GM23338 (cell line): ENCODE data around the gene SPCS2. TPM values are rescaled to one million over a fixed set of nuclear protein-coding genes. Genes with fewer than 3 reads are reported as not detected.

Experiments used
- ATAC-seq: fragments of 200-7000 bp; cut with Tn5 transposase; 3 replicates; pipeline ENCODE4 v1.9.1; 2020
- DNase-seq: peaks from one replicate; pipeline ENCODE4 v3.0.0-alpha.2; 2015; ENCODE audit warnings: low spot score
- H2AFZ ChIP-seq: fragments of 200-600 bp; sonication (generic); 2 replicates; pipeline ENCODE4 v1.8.0; 2016; ENCODE audit warnings: antibody characterized with exemption, mild to moderate bottlenecking, moderate library complexity
- H3F3A ChIP-seq: fragments of 200-600 bp; sonication (generic); replicated peaks from 2 replicates; pipeline ENCODE4 v1.8.0; 2017; ENCODE audit warnings: antibody characterized with exemption, mixed run types, low read depth
- H3K27ac ChIP-seq: fragments of 200-600 bp; sonication (generic); 2 replicates; pipeline ENCODE4 v1.6.1; 2016; ENCODE audit warnings: low read depth
- H3K27me3 ChIP-seq: fragments of 200-600 bp; sonication (generic); 2 replicates; pipeline ENCODE4 v1.8.0; 2016; ENCODE audit warnings: mild to moderate bottlenecking, mixed run types, moderate library complexity; ENCODE audit not compliant: insufficient read depth
- H3K36me3 ChIP-seq: fragments of 200-600 bp; sonication (generic); 2 replicates; pipeline ENCODE4 v1.8.0; 2016; ENCODE audit warnings: mild to moderate bottlenecking; ENCODE audit not compliant: insufficient read depth
- H3K4me1 ChIP-seq: fragments of 200-600 bp; sonication (generic); 2 replicates; pipeline ENCODE4 v1.8.0; 2016; ENCODE audit warnings: mild to moderate bottlenecking, moderate library complexity; ENCODE audit not compliant: insufficient read depth
- H3K4me2 ChIP-seq: fragments of 200-600 bp; sonication (generic); 2 replicates; pipeline ENCODE4 v1.7.1; 2017; ENCODE audit warnings: mixed run types
- H3K4me3 ChIP-seq: fragments of 200-600 bp; sonication (generic); 2 replicates; pipeline ENCODE4 v1.6.1; 2016; ENCODE audit warnings: mixed run types
- H3K79me2 ChIP-seq: fragments of 200-600 bp; sonication (generic); replicated peaks from 2 replicates; pipeline ENCODE4 v1.8.0; 2017; ENCODE audit warnings: mild to moderate bottlenecking; ENCODE audit not compliant: insufficient read depth
- H3K9me2 ChIP-seq: fragments of 200-600 bp; sonication (generic); 2 replicates; pipeline ENCODE4 v1.8.0; 2017; ENCODE audit not compliant: insufficient read depth
- H4K20me1 ChIP-seq: fragments of 200-600 bp; sonication (generic); replicated peaks from 2 replicates; pipeline ENCODE4 v1.8.0; 2017; ENCODE audit warnings: mild to moderate bottlenecking; ENCODE audit not compliant: insufficient read depth
- H3K27ac Mint-ChIP-seq: 2 replicates; pipeline ENCODE4 v1.8.0; 2020; ENCODE audit warnings: inconsistent platforms, mild to moderate bottlenecking, moderate library complexity, mixed read lengths
- H3K27me3 Mint-ChIP-seq: 3 replicates; pipeline ENCODE4 v1.8.0; 2022; ENCODE audit warnings: low read depth, mild to moderate bottlenecking, moderate library complexity, mixed read lengths, inconsistent platforms; ENCODE audit not compliant: insufficient read depth, poor library complexity
- H3K36me3 Mint-ChIP-seq: 3 replicates; pipeline ENCODE4 v1.8.0; 2021; ENCODE audit warnings: low read depth, mild to moderate bottlenecking, inconsistent platforms, moderate library complexity, mixed read lengths
- H3K4me1 Mint-ChIP-seq: 3 replicates; pipeline ENCODE4 v1.8.0; 2020; ENCODE audit warnings: mild to moderate bottlenecking, inconsistent platforms, mixed read lengths
- H3K4me3 Mint-ChIP-seq: 3 replicates; pipeline ENCODE4 v1.8.0; 2021; ENCODE audit warnings: moderate library complexity, mild to moderate bottlenecking, inconsistent platforms, mixed read lengths
- H3K9me3 Mint-ChIP-seq: 3 replicates; pipeline ENCODE4 v1.8.0; 2020; ENCODE audit warnings: moderate library complexity, mild to moderate bottlenecking, inconsistent platforms, mixed read lengths
- EZH2 ChIP-seq: fragments of 200-600 bp; sonication (generic); IDR thresholded peaks from one replicate; pipeline ENCODE4 v1.8.0; 2017; ENCODE audit warnings: antibody characterized with exemption, mild to moderate bottlenecking, low read depth; ENCODE audit not compliant: unreplicated experiment
- JUNB ChIP-seq: IDR thresholded peaks from one replicate; pipeline ENCODE4 v1.6.1; 2016; ENCODE audit warnings: antibody characterized with exemption; ENCODE audit not compliant: unreplicated experiment
- NANOG ChIP-seq: IDR thresholded peaks from 2 replicates; pipeline ENCODE4 v1.6.1; 2016; ENCODE audit warnings: antibody characterized with exemption, borderline replicate concordance
- POLR2AphosphoS5 ChIP-seq: IDR thresholded peaks from 2 replicates; pipeline ENCODE4 v1.6.1; 2016; ENCODE audit warnings: antibody characterized with exemption, low read depth
- REST ChIP-seq: IDR thresholded peaks from one replicate; pipeline ENCODE4 v1.6.1; 2018; ENCODE audit warnings: antibody characterized with exemption; ENCODE audit not compliant: unreplicated experiment
- ZNF114 ChIP-seq: fragments of 250-450 bp; sonication (Bioruptor Pico); IDR thresholded peaks from 2 replicates; pipeline ENCODE4 v1.5.0; 2020; ENCODE audit warnings: mild to moderate bottlenecking, moderate library complexity
- ZNF462 ChIP-seq: fragments of 250-450 bp; sonication (Bioruptor Pico); IDR thresholded peaks from 2 replicates; pipeline ENCODE4 v1.5.0; 2020; ENCODE audit warnings: mild to moderate bottlenecking, moderate library complexity
- polyA plus RNA-seq: library from polyadenylated mRNA; unstranded; fragments of >200 nt; fragmentation: Nextera tagmentation; extraction: Ambion mirVana; gene quantifications from 2 replicates; pipeline ENCODE4 v1.2.1, GENCODE V29; 2016
- total RNA-seq: library from RNA; depleted of rRNA; stranded (reverse); fragments of >200 nt; shearing (Covaris generic); gene quantifications from 2 replicates; pipeline ENCODE4 v1.2.3, GENCODE V29; 2014
- TF ChIP-seq, protein P1 (sequence below), 2 experiments: fragments of 200-600 bp in 1 of 2; sonication (generic) in 1 of 2; conservative IDR thresholded peaks; 2 replicates each; pipeline versions ENCODE4 v1.5.1 to v1.6.1; 2016 to 2017; ENCODE audit warnings: antibody characterized with exemption in 2 of 2, low read depth in 2 of 2, mild to moderate bottlenecking in 2 of 2, moderate library complexity in 1 of 2

The SPCS2 gene
- total and polyA plus RNA-seq, 2 experiments from 2014 or later = 115 to 334 TPM

DNA sequence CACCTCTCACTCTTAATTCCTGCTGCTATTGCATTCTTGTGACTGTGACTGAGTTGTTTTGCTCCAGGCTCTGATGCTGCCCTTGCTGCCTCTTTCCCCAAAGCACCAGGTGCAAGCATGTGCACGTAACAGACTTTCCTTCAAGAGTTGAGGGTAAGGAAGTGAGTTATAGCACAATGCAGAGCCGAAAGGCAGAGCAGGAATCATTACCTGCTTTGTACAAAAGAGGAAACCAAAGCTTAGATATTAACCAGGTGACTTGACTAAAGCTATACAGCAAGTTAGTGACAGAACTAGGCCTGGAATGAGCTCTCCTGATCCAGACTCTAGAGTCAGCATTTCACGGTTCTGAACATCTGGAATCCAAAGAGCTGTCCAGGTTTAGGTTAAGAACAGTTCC lies 73.2 kb downstream of the SPCS2 start:
- Mint-ChIP-seq H3K4me1 (no peaks in the 10 kb centered on the region), H3K9me3 (peaks cover 34% of the 10 kb centered on the region), H3K36me3 (peaks cover 28% of the 10 kb centered on the region), H3K4me3 (no peak overlapping the region), H3K27me3 (no peaks in the 10 kb centered on the region), H3K27ac (no peak overlapping the region)
- no peak overlapping the region for H2AFZ ChIP-seq
- no peak overlapping the region for H3K4me3 ChIP-seq
- no peak overlapping the region for H3K4me2 ChIP-seq
- H3K36me3 ChIP-seq = 0 out of 2 replicates have a peak, but pooled peaks cover 4% of the 10 kb centered on the region
- no peaks in the 10 kb centered on the region for H3K79me2 ChIP-seq
- TF ChIP-seq ZNF462 (CRISPR knock-in tag) (no peak), POLR2AphosphoS5 (no peak), NANOG (no peak), ZNF114 (CRISPR knock-in tag) (no peak), JUNB (no peak)
- DNase-seq (no peak), ATAC-seq (no peak)
- H3F3A ChIP-seq = no peaks in the 10 kb centered on the region
- no peaks in the 10 kb centered on the region for H3K4me1 ChIP-seq
- no peaks in the 10 kb centered on the region for H4K20me1 ChIP-seq
- no peaks in the 10 kb centered on the region for H3K27me3 ChIP-seq
- H3K9me2 ChIP-seq = no peaks in the 10 kb centered on the region
- no peak overlapping the region for H3K27ac ChIP-seq

- Mint-ChIP-seq H3K4me1 (no peaks in the 10 kb centered on the region), H3K27me3 (no peaks in the 10 kb centered on the region), H3K4me3 (no peak overlapping the region), H3K36me3 (peaks cover 25% of the 10 kb centered on the region), H3K27ac (no peak overlapping the region), H3K9me3 (peaks cover 30% of the 10 kb centered on the region)
- TF ChIP-seq, protein P1, sequence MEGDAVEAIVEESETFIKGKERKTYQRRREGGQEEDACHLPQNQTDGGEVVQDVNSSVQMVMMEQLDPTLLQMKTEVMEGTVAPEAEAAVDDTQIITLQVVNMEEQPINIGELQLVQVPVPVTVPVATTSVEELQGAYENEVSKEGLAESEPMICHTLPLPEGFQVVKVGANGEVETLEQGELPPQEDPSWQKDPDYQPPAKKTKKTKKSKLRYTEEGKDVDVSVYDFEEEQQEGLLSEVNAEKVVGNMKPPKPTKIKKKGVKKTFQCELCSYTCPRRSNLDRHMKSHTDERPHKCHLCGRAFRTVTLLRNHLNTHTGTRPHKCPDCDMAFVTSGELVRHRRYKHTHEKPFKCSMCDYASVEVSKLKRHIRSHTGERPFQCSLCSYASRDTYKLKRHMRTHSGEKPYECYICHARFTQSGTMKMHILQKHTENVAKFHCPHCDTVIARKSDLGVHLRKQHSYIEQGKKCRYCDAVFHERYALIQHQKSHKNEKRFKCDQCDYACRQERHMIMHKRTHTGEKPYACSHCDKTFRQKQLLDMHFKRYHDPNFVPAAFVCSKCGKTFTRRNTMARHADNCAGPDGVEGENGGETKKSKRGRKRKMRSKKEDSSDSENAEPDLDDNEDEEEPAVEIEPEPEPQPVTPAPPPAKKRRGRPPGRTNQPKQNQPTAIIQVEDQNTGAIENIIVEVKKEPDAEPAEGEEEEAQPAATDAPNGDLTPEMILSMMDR (conservative IDR thresholded peaks at IDR 0.05; ENCODE audit: low read depth in 2 of 2) = peak; percentile 90 to 95
- TF ChIP-seq REST = no peak
- TF ChIP-seq EZH2 = no peak
- peak; percentile 99 for ATAC-seq
- peak; percentile 88 for DNase-seq
- H2AFZ ChIP-seq = no peak overlapping the region
- H3K4me1 ChIP-seq = no peaks in the 10 kb centered on the region
- H3K79me2 ChIP-seq = no peaks in the 10 kb centered on the region
- no peak overlapping the region for H3K27ac ChIP-seq
- H4K20me1 ChIP-seq = no peaks in the 10 kb centered on the region
- no peaks in the 10 kb centered on the region for H3K27me3 ChIP-seq
- no peak overlapping the region for H3K4me3 ChIP-seq
- no peaks in the 10 kb centered on the region for H3K9me2 ChIP-seq
- H3K36me3 ChIP-seq = 0 out of 2 replicates have a peak, but pooled peaks cover 4% of the 10 kb centered on the region
- no peaks in the 10 kb centered on the region for H3F3A ChIP-seq
- H3K4me2 ChIP-seq = no peak overlapping the region
These were observed 73.8 kb downstream of the SPCS2 start for GRCh38 chr11:75022759-75023396.
